DMS79 (cell line): ENCODE data around the gene TTC23.

Experiments used
- DNase-seq: peaks from one replicate; lab custom pipeline; 2025; lab: John Stamatoyannopoulos, UW

Gene TTC23

DNA sequence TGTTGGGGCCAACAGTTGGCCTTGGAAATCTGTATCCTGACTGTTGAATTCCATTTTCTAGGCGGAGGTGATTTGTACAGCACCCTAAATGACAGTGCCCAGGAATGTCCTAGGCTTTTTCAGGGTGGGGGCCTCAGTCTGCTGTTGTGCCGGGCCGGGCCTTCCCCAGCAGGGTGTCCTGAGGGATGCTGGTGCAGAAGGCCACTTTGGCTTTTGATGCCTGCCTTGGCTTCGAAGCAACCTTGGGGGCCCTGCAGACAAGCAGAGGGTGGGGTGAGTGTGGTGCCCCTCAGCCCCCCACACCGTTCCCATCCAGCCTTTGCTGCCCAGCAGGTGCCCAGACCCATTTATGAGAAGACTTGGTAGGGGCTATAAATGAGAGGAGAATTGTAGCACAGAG lies 111.5 kb downstream of the TTC23 start:
- DNase-seq: no peak

DNA sequence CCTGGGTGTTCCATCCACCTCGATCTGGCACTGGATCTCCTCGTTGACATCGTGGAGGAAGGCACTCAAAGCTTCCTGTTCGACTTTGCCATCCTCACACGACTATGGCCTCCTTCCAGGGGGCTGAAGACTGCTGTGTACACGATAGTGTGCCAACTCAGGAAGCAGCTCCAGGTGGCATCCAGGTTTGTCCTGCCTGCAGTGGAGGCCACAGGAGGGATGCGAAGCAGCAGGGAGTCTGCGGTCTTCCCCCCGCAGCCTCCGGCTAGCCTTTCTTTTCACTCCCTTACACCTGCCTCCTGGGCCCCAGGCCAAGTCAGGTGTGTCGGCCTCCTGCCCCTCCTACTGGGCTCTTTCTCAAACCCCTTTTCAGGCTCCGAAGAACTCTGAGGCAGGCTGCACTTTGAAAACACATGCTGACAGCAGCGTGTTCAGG lies 112.3 kb downstream of the TTC23 start:
- peak; percentile 77 for DNase-seq

- DNase-seq: no peak
These were observed 114.2 kb downstream of the TTC23 start for GRCh38 chr15:99135194-99135593.

DNA sequence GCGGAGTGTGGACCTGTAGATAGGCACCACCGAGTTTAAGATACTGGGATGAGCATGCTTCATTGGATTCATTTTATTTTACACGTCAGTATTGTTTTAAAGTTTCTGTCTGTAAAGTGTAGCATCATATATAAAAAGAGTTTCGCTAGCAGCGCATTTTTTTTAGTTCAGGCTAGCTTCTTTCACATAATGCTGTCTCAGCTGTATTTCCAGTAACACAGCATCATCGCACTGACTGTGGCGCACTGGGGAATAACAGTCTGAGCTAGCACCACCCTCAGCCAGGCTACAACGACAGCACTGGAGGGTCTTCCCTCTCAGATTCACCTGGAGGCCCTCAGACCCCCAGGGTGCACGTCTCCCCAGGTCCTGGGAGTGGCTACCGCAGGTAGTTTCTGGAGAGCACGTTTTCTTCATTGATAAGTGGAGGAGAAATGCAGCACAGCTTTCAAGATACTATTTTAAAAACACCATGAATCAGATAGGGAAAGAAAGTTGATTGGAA lies 115.0 kb downstream of the TTC23 start:
- DNase-seq: no peak

- DNase-seq: no peak
These were observed 116.6 kb downstream of the TTC23 start for GRCh38 chr15:99132634-99133287.

DNA sequence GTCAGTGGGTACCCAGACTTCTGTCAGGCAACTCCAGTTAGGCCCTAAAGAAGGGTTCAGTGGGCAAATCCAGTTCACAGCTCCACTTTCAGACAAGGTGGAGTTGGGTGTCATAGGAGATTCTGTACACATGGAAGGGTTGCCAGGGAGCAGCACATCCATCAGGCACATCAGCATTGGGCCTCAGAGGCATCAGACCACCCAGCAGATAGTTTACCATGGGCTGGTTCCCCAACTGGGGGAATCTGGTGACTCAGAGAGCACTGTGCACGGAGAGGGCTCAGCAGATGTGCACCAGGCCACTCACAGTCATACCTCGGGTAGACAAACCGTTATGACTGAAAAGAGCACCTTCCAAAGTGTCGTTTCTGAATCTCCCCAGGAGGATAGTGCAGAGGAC lies 117.3 kb downstream of the TTC23 start:
- DNase-seq: no peak

DNA sequence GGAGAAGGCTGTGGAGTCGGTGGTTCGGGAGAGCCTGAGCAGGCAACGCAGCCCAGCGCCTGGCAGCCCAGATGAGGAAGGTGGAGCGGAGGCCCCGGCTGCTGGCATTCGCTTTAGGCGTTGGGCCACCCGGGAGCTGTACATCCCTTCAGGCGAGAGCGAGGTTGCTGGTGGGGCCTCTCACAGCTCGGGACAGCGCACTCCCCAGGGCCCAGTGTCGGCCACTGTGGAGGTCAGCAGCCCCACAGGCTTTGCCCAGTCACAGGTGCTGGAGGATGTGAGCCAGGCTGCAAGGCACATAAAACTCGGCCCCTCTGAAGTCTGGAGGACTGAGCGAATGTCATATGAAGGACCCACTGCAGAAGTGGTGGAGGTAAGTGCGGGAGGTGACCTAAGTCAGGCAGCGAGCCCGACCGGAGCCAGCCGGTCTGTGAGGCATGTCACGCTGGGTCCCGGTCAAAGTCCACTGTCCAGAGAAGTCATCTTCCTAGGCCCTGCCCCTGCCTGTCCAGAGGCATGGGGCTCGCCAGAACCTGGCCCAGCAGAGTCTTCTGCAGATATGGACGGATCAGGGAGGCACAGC lies 117.8 kb downstream of the TTC23 start:
- DNase-seq: no peak

DNA sequence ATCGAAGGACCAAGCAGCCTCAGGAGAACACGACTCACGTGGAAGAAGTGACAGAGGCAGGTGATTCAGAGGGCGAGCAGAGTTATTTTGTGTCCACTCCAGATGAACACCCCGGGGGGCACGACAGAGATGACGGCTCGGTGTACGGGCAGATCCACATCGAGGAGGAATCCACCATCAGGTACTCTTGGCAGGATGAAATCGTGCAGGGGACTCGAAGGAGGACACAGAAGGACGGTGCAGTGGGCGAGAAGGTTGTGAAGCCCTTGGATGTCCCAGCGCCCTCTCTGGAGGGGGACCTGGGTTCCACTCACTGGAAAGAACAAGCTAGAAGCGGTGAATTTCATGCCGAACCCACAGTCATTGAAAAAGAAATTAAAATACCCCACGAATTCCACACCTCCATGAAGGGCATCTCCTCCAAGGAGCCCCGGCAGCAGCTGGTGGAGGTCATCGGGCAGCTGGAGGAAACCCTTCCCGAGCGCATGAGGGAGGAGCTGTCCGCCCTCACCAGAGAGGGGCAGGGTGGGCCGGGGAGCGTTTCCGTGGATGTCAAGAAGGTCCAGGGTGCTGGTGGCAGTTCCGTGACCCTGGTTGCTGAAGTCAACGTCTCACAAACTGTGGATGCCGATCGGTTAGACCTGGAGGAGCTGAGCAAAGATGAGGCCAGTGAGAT lies 118.5 kb downstream of the TTC23 start:
- DNase-seq: no peak

DNA sequence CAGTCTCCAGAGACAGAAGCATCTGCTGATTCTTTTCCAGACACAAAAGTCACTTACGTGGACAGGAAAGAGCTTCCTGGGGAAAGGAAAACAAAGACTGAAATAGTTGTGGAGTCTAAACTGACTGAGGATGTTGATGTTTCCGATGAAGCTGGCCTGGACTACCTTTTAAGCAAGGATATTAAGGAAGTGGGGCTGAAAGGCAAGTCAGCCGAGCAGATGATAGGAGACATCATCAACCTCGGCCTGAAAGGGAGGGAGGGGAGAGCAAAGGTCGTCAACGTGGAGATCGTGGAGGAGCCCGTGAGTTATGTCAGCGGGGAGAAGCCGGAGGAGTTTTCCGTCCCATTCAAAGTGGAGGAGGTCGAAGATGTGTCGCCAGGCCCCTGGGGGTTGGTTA lies 119.1 kb downstream of the TTC23 start:
- DNase-seq: no peak

- DNase-seq: no peak
These were observed 119.7 kb downstream of the TTC23 start for GRCh38 chr15:99129644-99130043.

- no peak for DNase-seq
These were observed 121.0 kb downstream of the TTC23 start for GRCh38 chr15:99128411-99128810.

GRCh38 chr15:99127773-99128172 lies 121.6 kb downstream of the TTC23 start:
- no peak for DNase-seq

DNA sequence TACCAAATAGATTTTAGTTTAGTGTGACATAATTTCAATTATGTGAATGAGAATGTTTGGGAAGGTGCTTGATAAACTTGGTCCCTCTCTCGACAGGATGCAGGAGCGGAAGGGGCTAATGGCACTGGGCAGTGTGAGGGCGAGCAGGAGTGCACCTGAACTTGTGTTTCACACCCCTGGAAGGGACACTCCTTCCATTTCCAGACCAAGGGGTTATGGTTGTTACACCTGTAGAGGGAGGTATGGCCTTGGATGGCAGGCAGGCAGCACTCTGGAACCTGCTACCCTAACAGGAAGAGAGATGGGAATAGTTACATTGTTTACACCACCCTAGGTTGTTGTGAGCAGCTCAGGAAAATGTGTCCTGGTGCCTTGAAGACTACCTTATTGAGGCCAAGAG lies 122.5 kb downstream of the TTC23 start:
- DNase-seq: no peak

- no peak for DNase-seq
These were observed 123.2 kb downstream of the TTC23 start for GRCh38 chr15:99126131-99126588.

- DNase-seq: no peak
These were observed 124.1 kb downstream of the TTC23 start for GRCh38 chr15:99125061-99125891.

DNA sequence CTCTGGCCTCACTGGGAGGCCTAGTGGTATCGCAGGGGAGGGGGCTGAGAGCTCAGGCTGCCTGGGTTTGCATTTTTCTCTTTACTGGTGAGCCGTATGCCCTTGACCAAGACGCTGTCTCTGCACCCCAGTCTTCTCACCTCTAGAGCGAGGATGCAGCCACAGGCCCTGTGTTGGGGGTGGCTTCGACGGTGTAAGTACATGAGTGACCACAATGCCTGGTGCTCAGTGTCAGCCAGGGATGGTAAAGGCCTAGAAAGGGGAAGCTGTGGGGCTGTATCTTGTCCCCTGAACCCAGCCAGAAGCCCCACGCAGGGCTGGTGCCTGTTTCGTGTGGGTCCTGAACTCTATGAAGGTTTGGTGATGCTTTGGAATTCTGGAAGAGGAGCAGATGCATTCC lies 124.7 kb downstream of the TTC23 start:
- no peak for DNase-seq

GRCh38 chr15:99123713-99124451 lies 125.5 kb downstream of the TTC23 start:
- DNase-seq: peak; percentile 75

- DNase-seq: no peak
These were observed 126.3 kb downstream of the TTC23 start for GRCh38 chr15:99122831-99123712.

- no peak for DNase-seq
These were observed 127.5 kb downstream of the TTC23 start for GRCh38 chr15:99121691-99122410.

GRCh38 chr15:99121207-99121606 lies 128.2 kb downstream of the TTC23 start:
- no peak for DNase-seq
